ENCODE data around the gene FCHSD2. TPM values are rescaled to one million over a fixed set of nuclear protein-coding genes. Genes with fewer than 3 reads are reported as not detected.

The FCHSD2 gene
- total and polyA plus RNA-seq, 2 donors (not counting 3 experiments of a cell fraction or from before 2014, with no cell fraction given), result 20.8 to 56.9 TPM

DNA sequence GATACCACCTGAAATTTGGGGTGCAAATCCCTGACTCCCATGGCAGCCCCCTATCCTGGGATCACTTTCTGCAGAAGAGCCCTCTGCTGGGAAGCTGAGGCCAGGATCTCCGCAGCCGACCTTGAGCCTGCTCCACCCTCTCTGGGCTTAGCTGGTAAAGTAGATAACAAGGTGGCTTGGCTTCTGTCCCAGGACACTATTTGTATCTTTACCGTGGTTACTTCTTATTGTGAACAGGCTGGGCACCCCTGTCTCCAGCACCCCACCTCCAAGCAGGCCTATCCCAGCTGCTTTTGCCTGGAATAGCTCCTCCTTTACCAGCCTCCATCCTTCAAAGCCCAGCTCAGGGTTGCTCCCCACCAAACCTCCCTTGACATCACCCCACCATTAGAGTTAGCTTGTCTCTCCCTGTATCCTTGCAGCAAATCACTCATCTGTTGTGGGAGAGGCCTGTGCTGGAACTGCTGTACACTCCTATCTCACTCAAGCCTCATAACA is 40.8 kb upstream of the FCHSD2 start:
- no TSS peak for BruUV-seq (replicated peaks)
- H3K9ac ChIP-seq (replicated peaks; ENCODE audit: extremely low read depth, insufficient read depth, low read length), result no peak overlapping the region
- no peak for FAIRE-seq
- intact Hi-C loops (cut with micrococcal nuclease) (no loop called here), dilution Hi-C loops (cut with MboI; ENCODE audit: extremely low pct_ligation_motif_present, low sequenced_read_pairs) (no loop called here)
- peak overlapping the region; percentile 8 for H2AFZ ChIP-seq (ENCODE audit: low read depth, low read length)
- H3K9me3 ChIP-seq (replicated peaks; ENCODE audit: control insufficient read depth, insufficient read depth, low read length), result no peaks in the 10 kb centered on the region
- POLR2A ChIA-PET, result interaction anchor here (0.6 kb wide), 1 partner anchor 39 kb away, joined by 4 read pairs; no protein-coding TSS in a partner anchor
- H3K27ac ChIP-seq (ENCODE audit: insufficient read depth, low read depth, low read length), result no peak overlapping the region
- H3K79me2 ChIP-seq (ENCODE audit: control insufficient read depth, insufficient read depth, low read length), result no peaks in the 10 kb centered on the region
- CTCF ChIA-PET, result interaction anchor here (0.8 to 5.1 kb wide), 11 partner anchors 15 to 355 kb away, joined by 3 to 110 read pairs (median 4); partner anchors contain the start of gene FCHSD2
- TF ChIP-seq MYC (IDR thresholded peaks at IDR 0.05; ENCODE audit: low read depth, low read length) (no peak), EZH2 (IDR thresholded peaks at IDR 0.05; ENCODE audit: borderline replicate concordance, low read depth, low read length, severe bottlenecking) (no peak), POLR2AphosphoS5 (IDR thresholded peaks at IDR 0.05; ENCODE audit: insufficient read depth, low read depth, low read length) (no peak), POLR2A (IDR thresholded peaks at IDR 0.05; ENCODE audit: low read depth, low read length) (no peak), FOS (IDR thresholded peaks at IDR 0.05; ENCODE audit: borderline replicate concordance, insufficient read depth, low read length) (no peak), GATA2 (IDR thresholded peaks at IDR 0.05; ENCODE audit: insufficient read depth, insufficient read length, low read depth, low read length) (no peak), JUN (IDR thresholded peaks at IDR 0.05; ENCODE audit: borderline replicate concordance, insufficient read depth, insufficient read length, low read depth) (no peak), MAX (IDR thresholded peaks at IDR 0.05; ENCODE audit: insufficient read depth, insufficient read length) (no peak)
- TF ChIP-seq, protein P1, sequence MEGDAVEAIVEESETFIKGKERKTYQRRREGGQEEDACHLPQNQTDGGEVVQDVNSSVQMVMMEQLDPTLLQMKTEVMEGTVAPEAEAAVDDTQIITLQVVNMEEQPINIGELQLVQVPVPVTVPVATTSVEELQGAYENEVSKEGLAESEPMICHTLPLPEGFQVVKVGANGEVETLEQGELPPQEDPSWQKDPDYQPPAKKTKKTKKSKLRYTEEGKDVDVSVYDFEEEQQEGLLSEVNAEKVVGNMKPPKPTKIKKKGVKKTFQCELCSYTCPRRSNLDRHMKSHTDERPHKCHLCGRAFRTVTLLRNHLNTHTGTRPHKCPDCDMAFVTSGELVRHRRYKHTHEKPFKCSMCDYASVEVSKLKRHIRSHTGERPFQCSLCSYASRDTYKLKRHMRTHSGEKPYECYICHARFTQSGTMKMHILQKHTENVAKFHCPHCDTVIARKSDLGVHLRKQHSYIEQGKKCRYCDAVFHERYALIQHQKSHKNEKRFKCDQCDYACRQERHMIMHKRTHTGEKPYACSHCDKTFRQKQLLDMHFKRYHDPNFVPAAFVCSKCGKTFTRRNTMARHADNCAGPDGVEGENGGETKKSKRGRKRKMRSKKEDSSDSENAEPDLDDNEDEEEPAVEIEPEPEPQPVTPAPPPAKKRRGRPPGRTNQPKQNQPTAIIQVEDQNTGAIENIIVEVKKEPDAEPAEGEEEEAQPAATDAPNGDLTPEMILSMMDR (IDR thresholded peaks at IDR 0.05; ENCODE audit: extremely low read depth in 1 of 2, insufficient read depth in 1 of 2, low read depth in 1 of 2, low read length in 2 of 2), result no peak
- no peaks in the 10 kb centered on the region for H3K27me3 ChIP-seq (ENCODE audit: control insufficient read depth in 2 of 2, insufficient read depth in 2 of 2, low read length in 2 of 2)
- H4K20me1 ChIP-seq (replicated peaks; ENCODE audit: control insufficient read depth, extremely low read depth, insufficient read depth, low read length), result no peaks in the 10 kb centered on the region
- no peak for DNase-seq (ENCODE audit: low read depth, low spot score)
- peaks cover 27% of the 10 kb centered on the region for H3K4me1 ChIP-seq (ENCODE audit: control insufficient read depth, extremely low read depth, insufficient read depth, low read length)
- H3K9me1 ChIP-seq (replicated peaks; ENCODE audit: control insufficient read depth, extremely low read depth, insufficient read depth, low read length), result no peaks in the 10 kb centered on the region
- no peak overlapping the region for H3K4me2 ChIP-seq (ENCODE audit: insufficient read depth, low read length)
- H3K36me3 ChIP-seq (ENCODE audit: control insufficient read depth in 2 of 2, extremely low read depth in 1 of 2, insufficient read depth in 2 of 2, low read length in 2 of 2), result no peaks in the 10 kb centered on the region
- no peak overlapping the region for H3K4me3 ChIP-seq (replicated peaks in 1 of 3; ENCODE audit: insufficient read depth in 1 of 3, low read depth in 1 of 3, low read length in 3 of 3)

All from endothelial cell of umbilical vein (primary cell).